AG04449 (cell line): Measurements from ENCODE around the gene SPTB.
A peak's percentile ranks its signal among the peaks of the same experiment; 100 is the strongest.

Source experiments
- CTCF ChIA-PET: fragments of 350-600 bp; formaldehyde crosslinking; extraction: SDS; loops from one replicate; lab custom pipeline; 2021; ENCODE audit warnings: antibody characterized with exemption; lab: Yijun Ruan, JAX
- POLR2A ChIA-PET: fragments of 400-600, 350-600 bp; formaldehyde crosslinking; extraction: SDS; loops from one replicate; lab custom pipeline; 2020; ENCODE audit warnings: antibody characterized with exemption, inconsistent platforms; lab: Yijun Ruan, JAX
- DNase-seq: peaks from one replicate; pipeline ENCODE4 v3.0.0-alpha.2; 2010; ENCODE audit warnings: low read depth, low spot score
- H3K4me3 ChIP-seq: 2 replicates; pipeline ENCODE4 v1.5.1; 2011; ENCODE audit warnings: low read depth, mild to moderate bottlenecking, control low read depth, low read length
- CTCF ChIP-seq: IDR thresholded peaks from one replicate; pipeline ENCODE4 v1.5.1; 2011; ENCODE audit warnings: mild to moderate bottlenecking, moderate library complexity, low read length, control low read depth, inconsistent platforms; ENCODE audit not compliant: insufficient read depth; ENCODE audit errors: missing control alignments

SPTB gene

GRCh38 chr14:64704143-64704742, 175.5 kb downstream of the SPTB start, which contains the start of gene PLEKHG3:
Gene PLEKHG3, plus strand, starts transcription at chr14:64704424. Its CDS starts 23,208 bp downstream, at chr14:64727632.
- no peak for TF ChIP-seq CTCF
- POLR2A ChIA-PET: interaction anchor here (0.6 to 1.5 kb wide), 7 partner anchors 13 to 238 kb away, joined by 3 to 6 read pairs (median 3); partner anchors contain the start of gene HSPA2
- DNase-seq: no peak
- H3K4me3 ChIP-seq: peak within 1 kb of the TSS; percentile 78
- CTCF ChIA-PET: interaction anchor here (1.0 to 2.4 kb wide), 6 partner anchors 11 to 61 kb away, joined by 3 to 9 read pairs (median 4); no protein-coding TSS in a partner anchor

- POLR2A ChIA-PET: interaction anchor here (0.6 to 1.5 kb wide), 5 partner anchors 12 to 163 kb away, joined by 3 to 6 read pairs (median 5); partner anchors contain the start of gene HSPA2
- peak overlapping the region; percentile 78 for H3K4me3 ChIP-seq
- no peak for TF ChIP-seq CTCF
- no peak for DNase-seq
- CTCF ChIA-PET: interaction anchor here (1.2 to 2.1 kb wide), 4 partner anchors 10 to 62 kb away, joined by 3 to 6 read pairs (median 4); no protein-coding TSS in a partner anchor
Observed at GRCh38 chr14:64703395-64704142, 176.1 kb downstream of the SPTB start.

GRCh38 chr14:64702493-64703394, 177.0 kb downstream of the SPTB start:
- TF ChIP-seq CTCF: no peak
- no peak overlapping the region for H3K4me3 ChIP-seq
- no peak for DNase-seq
- ChIA-PET CTCF (interaction anchor here (1.4 to 2.1 kb wide), 2 partner anchors 23 to 62 kb away, joined by 4 to 6 read pairs; no protein-coding TSS in a partner anchor), POLR2A (interaction anchor here (0.7 to 1.5 kb wide), 2 partner anchors 72 to 162 kb away, joined by 3 to 6 read pairs; partner anchors contain the start of gene HSPA2)

GRCh38 chr14:64701660-64702059, 178.0 kb downstream of the SPTB start:
- ChIA-PET CTCF (interaction anchor here (0.9 to 2.1 kb wide), 2 partner anchors 29 to 31 kb away, joined by 3 to 6 read pairs; no protein-coding TSS in a partner anchor), POLR2A (no interaction called here)
- no peak for TF ChIP-seq CTCF
- H3K4me3 ChIP-seq: no peak overlapping the region
- DNase-seq: no peak

- no peak for TF ChIP-seq CTCF
- CTCF ChIA-PET: interaction anchor here (0.9 to 2.1 kb wide), 3 partner anchors 28 to 64 kb away, joined by 3 to 6 read pairs (median 3); no protein-coding TSS in a partner anchor
- no peak for DNase-seq
- H3K4me3 ChIP-seq: no peak overlapping the region
- POLR2A ChIA-PET: no interaction called here
Observed at GRCh38 chr14:64700894-64701293, 178.8 kb downstream of the SPTB start.
